GM18507 (cell line): ENCODE measurements around the gene CLMN.
"Not testable (repeated sequence)": the region's sequence is repeated elsewhere in the genome, so short reads cannot be mapped to it uniquely, and the experiment has no call there.

Experiments used
- DNase-seq: peaks from one replicate; pipeline ENCODE4 v3.0.0; 2011; ENCODE audit warnings: low read depth; ENCODE audit not compliant: insufficient read length; ENCODE audit errors: extremely low spot score
- FAIRE-seq: peaks from 2 replicates; lab custom pipeline; 2011; peaks lifted over from hg19 to GRCh38; lab: Jason Lieb, UNC

The CLMN gene

DNA sequence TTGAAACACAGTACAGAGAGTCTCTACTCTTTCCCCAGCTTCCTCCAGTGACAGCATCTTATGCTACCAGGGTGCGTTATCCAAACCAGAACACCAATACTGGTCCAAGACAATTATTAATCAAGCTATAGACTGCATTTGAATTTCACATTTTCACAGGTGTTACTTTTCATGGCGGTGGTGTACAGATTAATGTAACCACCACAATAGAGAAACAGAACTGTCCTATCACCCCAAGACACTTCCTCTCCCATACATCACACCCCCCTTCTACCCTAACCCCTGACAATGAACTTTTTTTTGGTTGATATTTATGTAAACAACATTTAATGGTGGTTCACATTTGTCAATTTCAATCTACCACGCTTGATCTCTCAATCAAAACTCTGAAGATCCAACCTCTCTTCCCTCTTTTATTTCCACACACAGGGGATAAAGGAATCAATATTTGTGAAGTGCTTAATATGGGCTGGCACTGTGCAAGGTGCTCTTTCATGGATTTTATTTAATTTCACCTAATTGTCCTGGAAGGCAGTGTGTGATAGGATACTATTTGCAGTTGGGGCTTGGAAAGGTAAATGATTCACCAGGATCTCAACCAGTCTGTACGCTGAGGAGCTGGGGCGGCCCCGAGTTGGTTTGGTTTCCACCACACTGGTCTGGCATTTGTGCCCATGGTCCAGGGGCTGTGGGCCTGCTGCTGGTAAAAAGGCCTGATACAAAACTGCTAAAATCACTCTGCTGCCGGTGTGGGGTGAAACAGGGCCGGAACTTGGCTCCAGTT, 107.8 kb downstream of the CLMN start:
- FAIRE-seq (peak; percentile 65), DNase-seq (no peak)

DNA sequence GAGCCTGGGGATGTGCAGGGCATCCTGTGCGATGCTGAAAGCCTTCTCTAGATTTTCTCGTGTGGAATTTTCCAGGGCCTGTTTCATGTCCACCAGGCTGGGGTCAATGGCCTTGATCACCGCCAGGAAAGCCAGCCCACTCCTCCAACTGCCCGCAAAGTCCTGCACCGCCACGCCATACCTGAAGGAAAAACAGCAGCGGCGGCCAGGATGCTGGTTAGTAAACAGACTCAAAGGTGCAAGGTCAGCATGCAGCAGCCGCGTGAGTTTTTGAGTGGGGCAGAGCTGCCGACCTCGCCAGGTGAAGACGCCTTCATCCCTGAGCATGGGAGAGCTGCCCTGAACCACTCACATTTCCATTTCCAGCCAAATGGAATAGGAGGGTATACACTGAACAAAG, 109.0 kb downstream of the CLMN start:
- DNase-seq (no peak), FAIRE-seq (no peak)

DNA sequence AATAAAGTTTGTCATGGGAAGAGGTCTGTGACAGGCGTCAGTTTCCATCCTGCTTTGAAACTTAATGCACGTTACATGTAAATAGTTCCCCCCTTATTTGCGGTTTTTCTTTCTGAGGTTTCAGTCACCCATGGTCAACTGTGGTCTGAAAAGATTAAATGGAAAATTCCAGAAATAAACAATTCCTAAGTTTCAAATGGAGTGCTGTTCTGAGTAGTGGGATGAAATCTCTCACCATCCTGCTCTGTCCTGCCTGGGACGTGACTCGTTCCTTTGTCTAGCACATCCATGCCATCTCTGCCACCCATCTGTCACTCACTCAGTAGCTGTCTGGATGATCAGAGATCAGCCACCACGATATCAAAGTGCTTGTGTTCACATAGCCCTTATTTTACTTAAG, 111.1 kb downstream of the CLMN start:
- FAIRE-seq (no peak), DNase-seq (no peak)

DNA sequence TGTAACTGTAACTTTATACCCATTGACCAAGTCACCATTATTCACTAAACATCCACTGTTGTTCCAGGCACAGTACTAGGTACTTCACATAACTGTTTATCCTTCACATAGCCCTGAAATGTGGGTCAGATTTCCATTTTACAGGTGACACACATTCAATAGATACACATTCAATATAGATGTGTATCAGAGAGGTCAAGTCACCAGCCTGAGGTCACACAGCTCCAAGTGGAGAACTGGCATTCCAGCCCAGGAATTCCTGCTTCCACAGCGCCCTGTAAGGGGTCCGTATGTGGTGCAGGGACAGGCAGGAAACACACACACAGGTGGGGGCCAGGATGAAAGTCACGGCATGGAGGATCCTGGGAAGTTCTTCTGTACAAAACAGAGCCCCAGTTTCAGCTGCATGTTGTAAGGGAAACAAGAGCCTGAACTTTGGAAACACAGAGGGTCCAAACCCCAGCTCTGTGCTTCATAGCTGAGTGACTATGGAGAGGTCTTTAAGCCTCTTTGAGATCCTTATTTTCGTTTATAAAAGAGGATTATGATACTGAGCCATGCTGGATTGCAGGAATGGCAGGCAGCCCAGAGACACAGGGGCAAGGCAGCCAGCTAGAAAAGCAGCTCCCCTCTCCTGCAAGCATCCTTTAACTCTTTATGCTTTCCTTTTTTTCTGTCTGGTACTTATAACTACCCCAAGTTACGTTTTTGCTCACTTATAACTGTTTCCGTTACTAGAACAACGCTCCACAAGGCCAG, 112.1 kb downstream of the CLMN start:
- no peak for FAIRE-seq

DNA sequence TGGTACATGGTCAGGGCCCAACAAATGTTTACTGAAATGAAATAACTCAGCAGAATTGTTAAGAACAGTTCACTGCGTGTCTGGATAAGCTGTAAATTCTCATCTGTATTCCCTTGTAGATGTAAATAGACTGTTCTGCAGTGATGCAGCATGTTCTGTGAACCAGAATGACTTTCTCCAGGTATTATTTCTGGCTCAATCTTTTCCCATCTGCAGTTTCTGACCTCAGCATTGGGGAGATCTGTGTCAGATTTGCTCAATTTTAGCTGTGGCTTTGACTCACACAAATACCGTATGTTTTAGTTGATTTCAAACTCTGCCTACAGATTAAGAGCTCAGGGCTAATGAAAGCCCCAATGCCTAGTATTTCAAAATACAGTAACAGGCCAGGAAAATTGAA, 113.2 kb downstream of the CLMN start:
- DNase-seq (no peak), FAIRE-seq (no peak)

More for the DNA sequence above, 112.1 kb downstream of the CLMN start:
- no peak for DNase-seq

DNA sequence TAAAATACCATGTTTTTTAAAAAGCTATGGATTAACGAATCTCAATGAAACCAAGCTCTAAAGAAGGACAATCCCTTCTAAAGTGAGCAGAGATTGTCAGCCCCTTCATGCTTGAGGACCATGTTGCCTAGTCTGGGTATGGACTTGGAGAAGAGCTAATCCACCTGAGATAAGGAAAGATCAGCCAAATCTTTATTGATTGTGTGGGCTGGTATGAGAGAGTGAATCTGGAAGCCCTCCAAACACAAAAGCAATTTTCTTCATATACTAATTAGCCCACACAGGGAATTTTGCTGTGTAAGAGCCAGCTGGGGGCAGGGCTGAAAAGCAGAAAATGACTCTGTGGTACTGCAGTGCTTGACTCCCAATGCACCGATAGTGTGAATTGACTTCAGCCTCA, 115.0 kb downstream of the CLMN start:
- no peak for FAIRE-seq
- DNase-seq: no peak

DNA sequence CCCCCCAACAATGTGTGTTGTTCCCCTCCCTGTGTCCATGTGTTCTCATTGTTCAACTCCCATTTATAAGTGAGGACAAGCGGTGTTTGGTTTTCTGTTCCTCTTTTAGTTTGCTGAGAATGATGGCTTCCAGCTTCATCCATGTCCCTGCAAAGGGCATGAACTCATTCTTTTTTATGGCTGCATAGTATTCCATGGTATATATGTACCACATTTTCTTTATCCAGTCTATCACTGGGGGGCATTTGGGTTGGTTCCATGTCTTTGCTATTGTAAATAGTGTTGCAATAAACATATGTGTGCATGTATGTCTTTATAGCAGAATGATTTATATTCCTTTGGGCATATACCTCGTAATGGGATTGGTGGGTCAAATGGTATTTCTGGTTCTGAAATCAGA, 118.0 kb downstream of the CLMN start:
- not testable (repeated sequence) for FAIRE-seq, DNase-seq

DNA sequence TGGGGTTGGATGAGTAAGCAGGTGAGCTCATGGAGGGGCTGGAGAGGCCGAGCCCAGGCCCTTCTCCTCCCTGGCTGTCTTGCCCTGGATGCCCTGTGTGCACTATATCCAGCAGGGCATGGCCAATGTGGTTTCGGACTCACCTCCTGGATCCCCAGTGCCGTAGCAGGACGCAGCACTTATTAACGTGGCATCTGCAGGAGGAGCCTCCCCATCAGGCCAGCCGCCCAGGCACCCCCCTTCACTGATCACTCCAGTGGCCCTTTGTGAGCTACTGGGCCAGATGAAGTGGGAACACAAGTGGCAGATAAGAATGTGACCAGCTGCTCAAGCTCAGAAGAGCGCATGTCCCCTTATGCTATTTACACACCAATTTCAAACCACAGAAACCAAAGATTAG, 119.3 kb downstream of the CLMN start:
- FAIRE-seq: no peak

DNA sequence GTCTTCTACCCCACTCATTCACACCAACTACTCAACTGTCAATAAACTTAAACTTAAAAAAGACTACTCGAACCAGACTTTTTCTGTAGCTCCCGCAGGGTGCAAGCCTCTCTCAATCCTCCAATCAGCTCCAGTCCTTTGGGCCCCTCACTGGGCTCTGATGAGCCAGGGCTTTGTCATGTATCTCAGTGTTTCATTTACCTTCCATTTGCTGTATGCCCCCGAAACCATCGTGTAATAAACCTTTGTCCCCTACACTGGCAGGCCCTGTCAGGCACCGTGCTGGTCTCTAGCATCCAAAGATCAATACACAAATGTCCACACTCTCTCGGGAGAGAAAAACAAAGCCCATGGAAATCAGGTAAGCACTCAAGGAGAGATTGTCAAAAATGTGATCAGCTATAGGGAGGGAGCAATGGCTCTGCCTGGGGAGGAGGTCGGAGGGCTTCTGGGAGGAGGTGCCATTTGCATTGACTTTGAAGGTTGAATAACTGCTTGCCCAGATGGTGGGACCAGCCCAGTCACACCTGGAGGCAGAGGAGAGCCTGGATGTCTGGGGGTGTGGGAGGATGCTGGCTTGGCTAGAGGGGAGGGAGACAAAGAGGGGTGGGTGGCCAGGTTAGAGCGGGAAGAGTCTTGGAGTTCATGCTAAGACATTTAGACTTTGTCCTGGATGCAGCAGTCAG, 120.3 kb downstream of the CLMN start:
- DNase-seq: no peak
- FAIRE-seq: no peak

More for the DNA sequence above, 119.3 kb downstream of the CLMN start:
- DNase-seq: no peak

DNA sequence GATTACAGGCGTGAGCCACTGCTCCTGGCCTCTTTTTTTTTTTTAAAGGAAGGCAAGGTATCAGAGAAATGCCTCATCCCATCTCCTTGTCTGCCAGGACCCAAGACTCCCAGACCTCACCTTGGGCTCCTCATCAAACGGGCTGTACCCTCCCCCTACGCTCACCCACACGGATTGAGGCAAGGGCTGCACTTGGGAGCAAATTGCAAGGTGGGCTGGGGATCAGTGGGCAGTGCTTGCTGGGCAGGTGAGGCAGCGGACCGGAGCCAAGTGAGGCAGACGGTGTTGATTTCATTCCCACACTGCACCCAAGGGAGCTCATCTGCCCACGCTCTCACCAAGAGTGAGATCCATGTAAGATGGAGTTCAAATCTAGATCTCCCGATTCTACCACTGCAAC, 121.4 kb downstream of the CLMN start:
- no peak for DNase-seq
- FAIRE-seq: no peak

DNA sequence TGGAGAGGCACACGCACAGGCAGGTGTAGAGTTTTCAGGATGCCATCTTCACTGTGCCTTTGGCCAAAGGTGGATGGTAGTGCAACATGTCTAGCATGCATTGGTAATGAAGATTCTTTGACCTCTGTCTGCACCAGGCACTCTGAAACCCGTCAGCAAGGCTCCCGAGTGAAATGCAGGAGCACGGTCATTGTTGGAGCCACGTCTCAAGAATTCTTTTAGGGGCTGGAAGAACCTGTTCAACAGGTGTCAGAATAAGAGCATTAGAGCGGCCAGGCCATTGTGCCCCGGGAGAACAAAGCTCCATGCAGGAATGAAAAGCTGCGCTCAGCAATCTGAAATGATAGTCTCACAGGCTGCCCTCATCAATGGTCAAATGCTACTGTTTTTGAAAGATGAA, 122.2 kb downstream of the CLMN start:
- DNase-seq (no peak), FAIRE-seq (no peak)

DNA sequence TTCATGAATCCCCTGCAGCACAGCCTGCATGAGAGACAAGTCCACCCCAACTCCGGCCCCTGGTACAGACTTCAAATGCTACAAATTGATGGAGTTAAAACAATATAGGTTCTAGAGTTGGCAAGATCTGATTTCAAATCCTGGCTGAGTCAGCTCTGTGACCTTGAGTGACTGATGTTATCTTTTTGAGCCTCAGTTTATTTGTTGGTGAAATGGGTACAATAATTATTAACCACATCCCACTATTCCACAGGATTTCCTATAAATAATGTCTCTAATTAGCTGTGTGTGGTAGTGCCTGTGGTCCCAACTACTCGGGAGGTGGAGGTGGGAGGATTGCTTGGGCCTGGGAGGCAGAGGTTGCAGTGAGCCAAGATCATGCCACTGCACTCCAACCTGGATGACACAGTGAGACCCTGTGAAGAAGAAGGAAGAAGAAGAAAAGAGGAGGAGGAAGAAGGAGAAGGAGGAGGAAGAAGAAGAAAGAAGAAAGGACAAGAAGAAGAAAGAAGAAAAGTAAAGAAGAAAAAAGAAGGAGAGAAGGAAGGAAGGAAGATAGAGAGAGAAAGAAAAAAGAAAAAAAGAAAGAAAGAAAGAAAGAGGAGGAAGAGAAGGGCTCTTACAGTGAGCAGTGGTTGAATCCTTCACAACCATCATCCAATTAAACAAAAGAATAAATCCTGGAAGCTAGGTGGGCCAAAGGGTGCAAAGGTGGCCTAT, 122.7 kb downstream of the CLMN start:
- FAIRE-seq: no peak
- DNase-seq: no peak

DNA sequence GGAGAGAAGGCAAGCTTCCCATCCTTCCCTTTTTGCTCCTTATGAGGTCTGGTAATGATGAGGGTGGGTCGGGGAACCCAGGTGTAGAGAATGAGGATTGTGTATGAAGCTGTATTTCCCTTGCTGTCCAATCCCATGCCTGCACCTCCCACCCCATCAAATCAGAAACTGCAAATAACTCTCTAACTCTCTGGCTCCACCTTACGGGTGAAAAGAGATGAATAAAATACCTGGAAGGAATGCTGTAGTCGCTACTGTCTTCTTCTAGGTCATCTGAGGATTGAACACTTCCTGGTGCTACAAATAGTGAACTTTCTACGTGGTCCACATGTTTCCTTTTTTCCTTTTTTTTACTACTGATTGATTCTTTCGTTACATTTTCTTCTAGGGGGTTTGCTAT, 123.4 kb downstream of the CLMN start:
- DNase-seq: peak; percentile 51
- FAIRE-seq: peak; percentile 79

DNA sequence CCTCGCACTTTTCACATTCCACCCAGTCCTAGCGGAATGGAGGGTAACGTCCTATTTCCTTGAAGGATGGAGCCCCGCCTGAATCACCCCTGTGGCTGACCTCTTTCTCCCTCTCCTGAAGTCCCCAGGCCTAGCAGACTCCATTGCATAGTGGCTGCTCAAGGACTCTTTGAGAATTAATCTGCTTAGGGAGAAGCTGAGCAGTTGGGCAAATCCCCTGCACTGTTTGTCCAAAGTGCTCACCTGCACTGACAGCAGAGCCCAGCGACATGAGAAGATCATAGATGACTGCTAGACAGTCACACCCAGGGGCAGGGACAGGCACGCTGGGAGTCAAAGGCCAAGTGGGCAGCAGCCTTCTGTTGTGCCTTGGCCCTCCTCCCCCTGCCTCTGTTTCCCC, 124.7 kb downstream of the CLMN start:
- FAIRE-seq (no peak), DNase-seq (no peak)

DNA sequence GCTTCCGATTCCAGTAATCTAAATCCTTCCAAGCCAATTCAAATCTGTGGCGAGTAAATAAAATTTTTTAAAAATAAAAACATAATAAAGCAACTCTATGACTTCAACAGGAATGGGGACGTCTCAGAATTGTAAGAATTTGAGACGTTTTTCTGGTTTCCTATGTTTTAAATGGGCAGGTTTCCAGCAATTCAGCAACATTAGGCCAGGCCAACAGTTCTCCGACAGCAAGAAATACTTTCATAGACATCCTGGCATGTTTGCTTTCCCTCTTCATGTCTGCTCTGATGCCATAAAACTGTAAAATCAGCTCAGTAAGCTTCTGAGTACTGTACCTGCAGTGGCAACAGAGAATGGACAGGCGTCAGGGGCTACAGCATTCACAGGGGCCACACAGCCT, 126.6 kb downstream of the CLMN start:
- DNase-seq (no peak), FAIRE-seq (no peak)

DNA sequence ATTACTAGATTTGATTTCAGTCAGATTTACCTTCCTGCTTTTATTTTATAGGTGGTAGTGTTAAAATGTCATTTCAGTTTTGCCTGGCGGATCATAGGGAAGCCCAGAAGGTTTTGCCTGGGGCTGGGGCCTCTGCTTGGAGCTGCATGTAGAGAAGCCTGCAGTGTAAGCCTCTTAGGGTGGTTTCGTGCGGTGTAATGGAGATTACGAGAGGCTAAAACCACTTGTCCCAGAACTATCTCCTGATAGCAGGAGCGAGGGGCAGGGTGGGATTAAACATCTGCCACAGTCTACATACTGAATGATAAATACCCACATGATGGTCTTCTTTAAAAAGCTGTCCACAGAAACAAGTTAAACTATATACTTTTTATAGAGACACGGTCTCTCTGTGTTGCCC, 127.4 kb downstream of the CLMN start:
- DNase-seq (no peak), FAIRE-seq (no peak)

DNA sequence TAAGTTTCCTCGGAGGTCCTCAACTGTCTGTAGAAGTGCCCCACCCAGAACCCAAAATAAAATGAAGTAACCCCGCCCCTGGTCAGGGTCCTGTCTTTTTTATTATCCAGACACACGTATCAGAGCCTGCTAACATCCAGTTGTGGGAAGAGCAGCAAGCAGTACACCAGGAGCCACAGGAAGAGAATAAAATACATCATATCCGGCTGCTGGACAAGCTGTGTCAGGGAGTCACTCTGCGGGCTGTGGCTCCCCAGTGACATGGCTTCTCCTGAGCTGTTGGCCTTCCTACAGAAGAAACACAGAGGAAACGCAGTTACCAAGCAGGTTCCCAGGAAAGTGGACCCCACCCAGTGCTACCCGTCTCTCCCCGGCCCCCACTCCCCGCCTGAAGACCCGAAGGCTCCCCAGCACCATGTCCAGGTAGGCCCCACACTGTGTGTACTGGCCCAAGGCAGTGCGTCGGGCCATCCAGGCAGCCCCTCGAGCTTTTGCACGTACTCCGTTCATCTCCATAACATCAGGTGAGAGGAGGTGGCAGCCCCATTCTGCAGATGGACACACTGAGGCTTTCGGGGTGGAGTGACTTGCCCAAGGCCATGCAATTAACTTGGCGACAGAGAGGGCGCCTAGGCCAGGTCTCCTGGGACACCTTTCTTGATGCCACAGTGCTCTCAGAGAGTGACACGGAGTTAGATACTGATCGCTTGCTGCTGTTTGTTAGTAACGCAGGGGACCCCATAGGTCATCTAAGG, 128.1 kb downstream of the CLMN start:
- DNase-seq (no peak), FAIRE-seq (no peak)

DNA sequence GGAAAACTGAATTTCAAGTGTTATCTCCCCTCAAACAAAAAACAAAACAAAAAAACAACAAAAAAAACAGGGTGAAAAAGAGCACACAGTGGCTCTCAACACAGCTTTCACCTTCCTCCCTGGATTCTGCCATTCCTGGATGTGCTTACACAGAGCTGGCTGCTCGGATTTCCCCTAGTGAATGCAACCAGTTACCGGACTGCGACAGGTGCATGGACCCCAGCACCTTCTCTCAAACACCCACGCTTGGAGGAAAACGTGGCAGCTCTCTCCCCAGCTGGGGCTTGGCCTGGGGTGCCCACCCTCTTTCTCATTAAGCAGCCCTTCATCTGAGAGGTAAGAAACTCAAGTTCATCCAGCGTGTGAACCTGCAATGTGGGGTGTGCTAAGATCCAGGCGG, 128.9 kb downstream of the CLMN start:
- DNase-seq (no peak), FAIRE-seq (no peak)

DNA sequence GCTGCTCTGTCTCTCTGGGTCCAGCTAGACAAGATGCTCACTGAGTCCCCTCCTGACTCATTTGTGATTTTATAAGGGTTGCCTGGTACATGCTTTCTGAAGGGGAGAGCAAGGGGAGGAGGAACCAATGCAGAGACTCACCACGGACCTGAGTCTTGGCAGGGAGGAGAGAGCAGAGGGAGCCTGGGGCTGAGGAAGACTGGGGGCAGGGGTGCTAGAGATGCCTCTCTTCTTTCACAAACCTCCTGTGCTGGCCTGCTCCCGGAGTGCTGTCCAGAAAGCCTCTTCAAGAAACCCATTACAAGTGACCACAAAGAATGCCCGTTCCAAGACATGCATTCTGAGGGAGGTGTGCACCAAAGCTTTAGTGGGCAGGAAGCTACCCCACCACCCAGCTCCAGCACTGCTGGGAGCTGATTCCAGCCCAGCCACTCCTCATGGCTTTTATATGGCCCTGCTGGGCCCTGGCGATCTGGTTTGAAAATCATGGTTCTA, 129.3 kb downstream of the CLMN start:
- FAIRE-seq (no peak), DNase-seq (no peak)
